Measurements from ENCODE around the gene DPYSL3. TPM values are rescaled to one million over a fixed set of nuclear protein-coding genes. Genes with fewer than 3 reads are reported as not detected.
A peak's percentile ranks its signal among the peaks of the same experiment; 100 is the strongest.

DPYSL3 gene
- total and polyA plus RNA-seq, 2 donors (not counting 3 experiments of a cell fraction or from before 2014, with no cell fraction given), result 80.3 to 146 TPM

DNA sequence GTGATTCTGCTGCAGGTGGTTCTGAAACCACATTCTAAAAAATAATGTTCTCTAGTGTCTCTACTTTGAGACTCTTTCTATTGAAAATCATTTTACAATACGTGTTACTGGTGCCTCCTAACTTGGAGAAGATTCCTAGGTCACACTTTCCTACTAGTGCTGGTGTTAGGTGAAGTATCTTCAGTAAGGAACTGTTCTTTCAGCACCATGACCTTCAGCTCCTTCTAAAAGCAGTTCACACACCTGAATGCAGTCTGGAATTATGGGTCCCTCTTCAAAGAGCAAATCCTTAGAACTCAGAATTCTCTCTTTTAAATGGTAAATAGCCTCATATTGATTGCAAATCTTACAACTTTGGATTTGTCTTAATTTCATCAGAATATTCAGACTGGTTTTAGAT is 10.6 kb upstream of the DPYSL3 start:
- Histone ChIP-seq H3K9me3 (replicated peaks; ENCODE audit: control insufficient read depth, insufficient read depth, low read length) (no peaks in the 10 kb centered on the region), H3K9ac (replicated peaks; ENCODE audit: extremely low read depth, insufficient read depth, low read length) (no peak overlapping the region), H3K4me1 (ENCODE audit: control insufficient read depth, extremely low read depth, insufficient read depth, low read length) (peaks cover 33% of the 10 kb centered on the region), H3K79me2 (ENCODE audit: control insufficient read depth, insufficient read depth, low read length) (no peaks in the 10 kb centered on the region), H3K4me2 (ENCODE audit: insufficient read depth, low read length) (no peak overlapping the region), H3K4me3 (replicated peaks in 1 of 3; ENCODE audit: insufficient read depth in 1 of 3, low read depth in 1 of 3, low read length in 3 of 3) (no peak overlapping the region), H4K20me1 (replicated peaks; ENCODE audit: control insufficient read depth, extremely low read depth, insufficient read depth, low read length) (no peaks in the 10 kb centered on the region), H2AFZ (ENCODE audit: low read depth, low read length) (no peak overlapping the region), H3K27me3 (ENCODE audit: control insufficient read depth in 2 of 2, insufficient read depth in 2 of 2, low read length in 2 of 2) (no peaks in the 10 kb centered on the region), H3K27ac (ENCODE audit: insufficient read depth, low read depth, low read length) (no peak overlapping the region), H3K36me3 (ENCODE audit: control insufficient read depth in 2 of 2, extremely low read depth in 1 of 2, insufficient read depth in 2 of 2, low read length in 2 of 2) (no peaks in the 10 kb centered on the region), H3K9me1 (replicated peaks; ENCODE audit: control insufficient read depth, extremely low read depth, insufficient read depth, low read length) (no peaks in the 10 kb centered on the region)
- FAIRE-seq (peak; percentile 55), DNase-seq (ENCODE audit: low read depth, low spot score) (no peak)
- TF ChIP-seq MYC (IDR thresholded peaks at IDR 0.05; ENCODE audit: low read depth, low read length) (no peak), EZH2 (IDR thresholded peaks at IDR 0.05; ENCODE audit: borderline replicate concordance, low read depth, low read length, severe bottlenecking) (no peak)
- TF ChIP-seq, protein P1, sequence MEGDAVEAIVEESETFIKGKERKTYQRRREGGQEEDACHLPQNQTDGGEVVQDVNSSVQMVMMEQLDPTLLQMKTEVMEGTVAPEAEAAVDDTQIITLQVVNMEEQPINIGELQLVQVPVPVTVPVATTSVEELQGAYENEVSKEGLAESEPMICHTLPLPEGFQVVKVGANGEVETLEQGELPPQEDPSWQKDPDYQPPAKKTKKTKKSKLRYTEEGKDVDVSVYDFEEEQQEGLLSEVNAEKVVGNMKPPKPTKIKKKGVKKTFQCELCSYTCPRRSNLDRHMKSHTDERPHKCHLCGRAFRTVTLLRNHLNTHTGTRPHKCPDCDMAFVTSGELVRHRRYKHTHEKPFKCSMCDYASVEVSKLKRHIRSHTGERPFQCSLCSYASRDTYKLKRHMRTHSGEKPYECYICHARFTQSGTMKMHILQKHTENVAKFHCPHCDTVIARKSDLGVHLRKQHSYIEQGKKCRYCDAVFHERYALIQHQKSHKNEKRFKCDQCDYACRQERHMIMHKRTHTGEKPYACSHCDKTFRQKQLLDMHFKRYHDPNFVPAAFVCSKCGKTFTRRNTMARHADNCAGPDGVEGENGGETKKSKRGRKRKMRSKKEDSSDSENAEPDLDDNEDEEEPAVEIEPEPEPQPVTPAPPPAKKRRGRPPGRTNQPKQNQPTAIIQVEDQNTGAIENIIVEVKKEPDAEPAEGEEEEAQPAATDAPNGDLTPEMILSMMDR (IDR thresholded peaks at IDR 0.05; ENCODE audit: extremely low read depth in 1 of 2, insufficient read depth in 1 of 2, low read depth in 1 of 2, low read length in 2 of 2), result no peak
- intact Hi-C loops (cut with micrococcal nuclease), result no loop called here
- ChIA-PET POLR2A (interaction anchor here (0.7 kb wide), 1 partner anchor 236 kb away, joined by 3 read pairs; no protein-coding TSS in a partner anchor), CTCF (interaction anchor here (0.6 to 1.9 kb wide), 8 partner anchors 9 to 66 kb away, joined by 3 to 10 read pairs (median 4); no protein-coding TSS in a partner anchor)
- dilution Hi-C loops (cut with MboI; ENCODE audit: extremely low pct_ligation_motif_present, low sequenced_read_pairs), result no loop called here
- no TSS peak for BruUV-seq (replicated peaks)

DNA sequence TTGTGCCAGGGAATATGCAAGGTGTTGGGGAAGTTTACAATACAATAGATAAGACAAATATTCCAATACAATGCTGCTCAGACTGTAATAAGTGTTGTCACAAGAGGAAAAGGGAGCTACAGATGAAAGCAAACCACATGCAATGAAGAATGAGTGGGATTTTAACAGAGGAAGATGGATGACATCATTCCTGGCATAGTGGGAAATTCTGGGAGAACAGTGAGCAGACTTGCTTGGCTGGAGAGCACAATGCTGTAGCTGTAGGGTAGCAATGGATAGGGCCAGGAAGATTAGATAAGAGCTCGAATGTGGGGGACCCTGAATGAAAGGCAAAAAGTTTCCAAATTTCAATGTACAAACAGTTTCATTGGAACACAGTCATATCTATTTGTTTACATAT is 9.5 kb upstream of the DPYSL3 start:
- H3K9me3 ChIP-seq (replicated peaks; ENCODE audit: control insufficient read depth, insufficient read depth, low read length), result no peaks in the 10 kb centered on the region
- no peaks in the 10 kb centered on the region for H3K36me3 ChIP-seq (ENCODE audit: control insufficient read depth in 2 of 2, extremely low read depth in 1 of 2, insufficient read depth in 2 of 2, low read length in 2 of 2)
- H3K27ac ChIP-seq (ENCODE audit: insufficient read depth, low read depth, low read length), result no peak overlapping the region
- H4K20me1 ChIP-seq (replicated peaks; ENCODE audit: control insufficient read depth, extremely low read depth, insufficient read depth, low read length), result no peaks in the 10 kb centered on the region
- peak; percentile 32 for TF ChIP-seq JUN (IDR thresholded peaks at IDR 0.05; ENCODE audit: borderline replicate concordance, insufficient read depth, insufficient read length, low read depth)
- no peak for TF ChIP-seq POLR2AphosphoS5 (IDR thresholded peaks at IDR 0.05; ENCODE audit: insufficient read depth, low read depth, low read length)
- FAIRE-seq (no peak), DNase-seq (ENCODE audit: low read depth, low spot score) (no peak)
- no peaks in the 10 kb centered on the region for H3K79me2 ChIP-seq (ENCODE audit: control insufficient read depth, insufficient read depth, low read length)
- no TSS peak for BruUV-seq (replicated peaks)
- no peak overlapping the region for H3K4me2 ChIP-seq (ENCODE audit: insufficient read depth, low read length)
- no peak overlapping the region for H3K9ac ChIP-seq (replicated peaks; ENCODE audit: extremely low read depth, insufficient read depth, low read length)
- intact Hi-C loops (cut with micrococcal nuclease), result loop anchor here (10.0 kb wide), 1 partner anchor 865 kb away; the partner anchor contains the start of gene FBXO38
- ChIA-PET CTCF (interaction anchor here (1.2 to 1.9 kb wide), 3 partner anchors 12 to 55 kb away, joined by 3 to 6 read pairs (median 4); no protein-coding TSS in a partner anchor), POLR2A (no interaction called here)
- H2AFZ ChIP-seq (ENCODE audit: low read depth, low read length), result no peak overlapping the region
- no peak overlapping the region for H3K4me3 ChIP-seq (replicated peaks in 1 of 3; ENCODE audit: insufficient read depth in 1 of 3, low read depth in 1 of 3, low read length in 3 of 3)
- H3K27me3 ChIP-seq (ENCODE audit: control insufficient read depth in 2 of 2, insufficient read depth in 2 of 2, low read length in 2 of 2), result no peaks in the 10 kb centered on the region
- dilution Hi-C loops (cut with MboI; ENCODE audit: extremely low pct_ligation_motif_present, low sequenced_read_pairs), result no loop called here
- no peaks in the 10 kb centered on the region for H3K9me1 ChIP-seq (replicated peaks; ENCODE audit: control insufficient read depth, extremely low read depth, insufficient read depth, low read length)
- peaks cover 34% of the 10 kb centered on the region for H3K4me1 ChIP-seq (ENCODE audit: control insufficient read depth, extremely low read depth, insufficient read depth, low read length)
